DOHH2 (cell line): ENCODE measurements around the gene RNF112.

Source experiments
- H3F3A ChIP-seq: fragments of 200-600 bp; sonication (generic), shearing (Covaris generic); 2 replicates; pipeline ENCODE4 v1.6.0; 2016; ENCODE audit warnings: antibody characterized with exemption, mild to moderate bottlenecking; ENCODE audit not compliant: control insufficient read depth, insufficient read depth
- H3K27ac ChIP-seq: fragments of 200-600 bp; sonication (generic); 2 replicates; pipeline ENCODE4 v1.5.1; 2014; ENCODE audit warnings: low read depth, mild to moderate bottlenecking, low read length, moderate library complexity
- H3K27me3 ChIP-seq: fragments of 200-600 bp; sonication (generic); 2 replicates; pipeline ENCODE4 v1.6.1; 2014; ENCODE audit warnings: mild to moderate bottlenecking, low read length, mixed read lengths; ENCODE audit not compliant: control insufficient read depth
- H3K36me3 ChIP-seq: fragments of 200-600 bp; sonication (generic); 2 replicates; pipeline ENCODE4 v1.6.1; 2014; ENCODE audit warnings: mild to moderate bottlenecking, low read length, moderate library complexity, mixed read lengths; ENCODE audit not compliant: control insufficient read depth
- H3K4me1 ChIP-seq: fragments of 200-600 bp; sonication (generic); 2 replicates; pipeline ENCODE4 v1.6.1; 2014; ENCODE audit warnings: mild to moderate bottlenecking, low read length, mixed read lengths; ENCODE audit not compliant: control insufficient read depth
- H3K4me2 ChIP-seq: fragments of 200-600 bp; sonication (generic); 2 replicates; pipeline ENCODE4 v1.6.0; 2014; ENCODE audit warnings: mild to moderate bottlenecking, low read length, moderate library complexity
- H3K4me3 ChIP-seq: fragments of 200-600 bp; sonication (generic); 2 replicates; pipeline ENCODE4 v1.5.1; 2014; ENCODE audit warnings: mild to moderate bottlenecking, low read length, mixed read lengths
- H3K79me2 ChIP-seq: fragments of 200-600 bp; sonication (generic); 2 replicates; pipeline ENCODE4 v1.6.1; 2014; ENCODE audit warnings: mild to moderate bottlenecking, low read length, mixed read lengths; ENCODE audit not compliant: control insufficient read depth
- H3K9me2 ChIP-seq: fragments of 200-600 bp; sonication (generic); replicated peaks from 2 replicates; pipeline ENCODE4 v1.6.1; 2014; ENCODE audit warnings: mild to moderate bottlenecking, low read length, mixed read lengths; ENCODE audit not compliant: control insufficient read depth
- H3K9me3 ChIP-seq: fragments of 200-600 bp; sonication (generic); 2 replicates; pipeline ENCODE4 v1.6.1; 2014; ENCODE audit warnings: antibody characterized with exemption, low read length, mixed read lengths; ENCODE audit not compliant: control insufficient read depth, insufficient read depth
- H4K20me1 ChIP-seq: fragments of 200-600 bp; sonication (generic); 2 replicates; pipeline ENCODE4 v1.6.0; 2014; ENCODE audit warnings: low read depth, mild to moderate bottlenecking, antibody characterized with exemption, low read length, moderate library complexity; ENCODE audit not compliant: control insufficient read depth, insufficient read depth
- EZH2phosphoT487 ChIP-seq: fragments of 200-600 bp; sonication (generic); IDR thresholded peaks from 2 replicates; pipeline ENCODE4 v1.6.1; 2017; ENCODE audit warnings: borderline replicate concordance, mild to moderate bottlenecking, antibody characterized with exemption, low read length, moderate library complexity, mixed read lengths
- TF ChIP-seq, protein P1 (sequence below): fragments of 200-600 bp; sonication (generic); IDR thresholded peaks from one replicate; pipeline ENCODE4 v1.5.1; 2014; ENCODE audit warnings: antibody characterized with exemption, mild to moderate bottlenecking, low read depth, low read length; ENCODE audit not compliant: poor library complexity, severe bottlenecking

RNF112 gene

DNA sequence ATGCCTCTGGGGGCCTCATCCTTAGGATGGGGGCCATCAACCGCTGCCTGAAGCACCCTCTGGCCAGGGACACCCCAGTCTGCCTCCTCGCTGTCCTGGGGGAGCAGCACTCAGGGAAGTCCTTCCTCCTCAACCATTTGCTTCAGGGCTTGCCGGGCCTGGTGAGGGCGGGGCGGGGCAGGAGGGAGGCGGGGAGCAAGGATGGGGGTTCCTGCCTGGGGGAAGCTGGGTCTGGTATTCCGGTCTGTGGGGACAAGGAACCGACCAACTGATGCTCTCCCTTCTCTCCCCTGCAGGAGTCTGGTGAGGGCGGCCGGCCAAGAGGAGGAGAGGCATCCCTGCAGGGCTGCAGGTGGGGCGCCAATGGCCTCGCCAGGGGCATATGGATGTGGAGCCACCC, 2.0 kb downstream of the RNF112 start:
- TF ChIP-seq, protein P1, sequence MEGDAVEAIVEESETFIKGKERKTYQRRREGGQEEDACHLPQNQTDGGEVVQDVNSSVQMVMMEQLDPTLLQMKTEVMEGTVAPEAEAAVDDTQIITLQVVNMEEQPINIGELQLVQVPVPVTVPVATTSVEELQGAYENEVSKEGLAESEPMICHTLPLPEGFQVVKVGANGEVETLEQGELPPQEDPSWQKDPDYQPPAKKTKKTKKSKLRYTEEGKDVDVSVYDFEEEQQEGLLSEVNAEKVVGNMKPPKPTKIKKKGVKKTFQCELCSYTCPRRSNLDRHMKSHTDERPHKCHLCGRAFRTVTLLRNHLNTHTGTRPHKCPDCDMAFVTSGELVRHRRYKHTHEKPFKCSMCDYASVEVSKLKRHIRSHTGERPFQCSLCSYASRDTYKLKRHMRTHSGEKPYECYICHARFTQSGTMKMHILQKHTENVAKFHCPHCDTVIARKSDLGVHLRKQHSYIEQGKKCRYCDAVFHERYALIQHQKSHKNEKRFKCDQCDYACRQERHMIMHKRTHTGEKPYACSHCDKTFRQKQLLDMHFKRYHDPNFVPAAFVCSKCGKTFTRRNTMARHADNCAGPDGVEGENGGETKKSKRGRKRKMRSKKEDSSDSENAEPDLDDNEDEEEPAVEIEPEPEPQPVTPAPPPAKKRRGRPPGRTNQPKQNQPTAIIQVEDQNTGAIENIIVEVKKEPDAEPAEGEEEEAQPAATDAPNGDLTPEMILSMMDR: no peak
- TF ChIP-seq EZH2phosphoT487: no peak

DNA sequence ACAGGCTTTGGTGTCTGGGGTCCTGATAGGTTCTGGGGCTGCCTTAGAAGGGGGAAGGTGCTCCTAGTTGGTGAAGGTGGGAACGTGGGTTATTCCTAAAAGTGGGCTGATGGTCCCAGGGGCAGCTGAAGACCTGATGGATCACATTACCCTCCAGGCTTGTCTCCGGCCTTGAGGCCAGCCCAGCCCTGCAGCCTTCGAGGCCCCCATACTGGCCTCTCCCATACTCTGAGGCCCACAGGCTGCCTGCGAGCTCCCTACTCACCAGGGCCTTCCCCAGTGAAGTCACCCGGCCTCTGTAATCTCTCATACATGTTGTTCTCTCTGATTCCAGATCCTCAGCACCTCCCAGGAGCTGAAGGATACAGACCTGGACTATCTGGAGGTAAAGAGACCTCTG, 2.7 kb downstream of the RNF112 start:
- Histone ChIP-seq H3K4me2 (no peak overlapping the region), H3K9me3 (no peaks in the 10 kb centered on the region), H3K27ac (no peak overlapping the region), H3K4me3 (no peak overlapping the region), H3K36me3 (no peaks in the 10 kb centered on the region), H3K4me1 (no peaks in the 10 kb centered on the region), H4K20me1 (no peaks in the 10 kb centered on the region), H3K9me2 (no peaks in the 10 kb centered on the region), H3K27me3 (peaks cover 13% of the 10 kb centered on the region), H3F3A (no peaks in the 10 kb centered on the region), H3K79me2 (no peaks in the 10 kb centered on the region)
- no peak for TF ChIP-seq EZH2phosphoT487
- TF ChIP-seq, protein P1: no peak

More for the DNA sequence above, 2.0 kb downstream of the RNF112 start:
- Histone ChIP-seq H3K27me3 (peaks cover 5% of the 10 kb centered on the region; the same call in 1 of the 2 replicates), H3K9me3 (no peaks in the 10 kb centered on the region), H3F3A (no peaks in the 10 kb centered on the region), H3K79me2 (no peaks in the 10 kb centered on the region), H3K4me3 (no peak overlapping the region), H3K4me1 (no peaks in the 10 kb centered on the region), H3K27ac (no peak overlapping the region), H3K36me3 (no peaks in the 10 kb centered on the region), H3K9me2 (no peaks in the 10 kb centered on the region), H3K4me2 (no peak overlapping the region), H4K20me1 (no peaks in the 10 kb centered on the region)

GRCh38 chr17:19414396-19415280, 3.6 kb downstream of the RNF112 start:
- no peak overlapping the region for H3K4me2 ChIP-seq
- H3K9me3 ChIP-seq: no peaks in the 10 kb centered on the region
- no peaks in the 10 kb centered on the region for H3F3A ChIP-seq
- no peaks in the 10 kb centered on the region for H3K79me2 ChIP-seq
- no peak for TF ChIP-seq EZH2phosphoT487
- TF ChIP-seq, protein P1: no peak
- peaks cover 13% of the 10 kb centered on the region for H3K27me3 ChIP-seq
- H4K20me1 ChIP-seq: no peaks in the 10 kb centered on the region
- H3K27ac ChIP-seq: no peak overlapping the region
- no peaks in the 10 kb centered on the region for H3K4me1 ChIP-seq
- H3K9me2 ChIP-seq: no peaks in the 10 kb centered on the region
- no peak overlapping the region for H3K4me3 ChIP-seq
- H3K36me3 ChIP-seq: no peaks in the 10 kb centered on the region
